Stimulated activated CD8-positive, alpha-beta memory T cell treated with anti-CD3 and anti-CD28 coated beads, Interleukin-4, amount 100 ng/mL, for 1 hour (primary cell): ENCODE measurements around the gene CSNK2B.

Source experiments
- DNase-seq, 2 donors: peaks; one replicate each; pipeline ENCODE4 v3.0.0-alpha.2; 2020; ENCODE audit warnings: low read depth in 2 of 2, low spot score in 1 of 2

CSNK2B gene

DNA sequence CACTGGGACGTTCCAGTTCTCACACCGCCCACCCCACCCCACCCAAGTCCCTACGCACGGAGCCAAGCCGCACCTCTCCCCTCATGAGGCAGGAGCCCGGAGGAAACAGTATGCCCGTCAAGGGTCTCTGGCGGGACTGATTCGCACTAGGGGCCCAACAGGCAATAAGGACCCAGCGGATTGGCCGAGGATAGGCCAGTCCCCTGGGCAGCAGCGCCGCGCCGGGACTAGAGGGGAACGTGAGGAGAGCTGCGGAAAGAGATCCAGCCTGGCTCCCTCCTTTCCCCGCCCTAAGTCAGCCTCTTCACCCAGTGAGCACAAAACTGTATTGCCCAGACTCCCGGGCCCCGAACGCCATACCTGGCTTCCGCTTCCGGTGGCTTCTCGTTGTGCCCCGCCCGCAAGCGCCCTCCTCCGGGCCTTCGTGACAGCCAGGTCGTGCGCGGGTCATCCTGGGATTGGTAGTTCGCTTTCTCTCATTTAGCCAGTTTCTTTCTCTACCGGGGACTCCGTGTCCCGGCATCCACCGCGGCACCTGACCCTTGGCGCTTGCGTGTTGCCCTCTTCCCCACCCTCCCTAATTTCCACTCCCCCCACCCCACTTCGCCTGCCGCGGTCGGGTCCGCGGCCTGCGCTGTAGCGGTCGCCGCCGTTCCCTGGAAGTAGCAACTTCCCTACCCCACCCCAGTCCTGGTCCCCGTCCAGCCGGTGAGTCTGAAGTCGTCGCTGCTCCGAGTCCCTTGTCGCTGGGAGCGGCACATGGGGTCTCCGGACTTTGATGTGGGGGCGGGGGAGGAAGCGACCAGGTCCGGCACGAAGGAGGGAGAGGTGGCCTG, at the start of gene CSNK2B:
TSS of gene CSNK2B (plus strand) at position 580 of the 836 bp plus-strand sequence. CDS start 752 bp downstream, outside the sequence.
- peak; percentile 93 to 97 for DNase-seq

DNA sequence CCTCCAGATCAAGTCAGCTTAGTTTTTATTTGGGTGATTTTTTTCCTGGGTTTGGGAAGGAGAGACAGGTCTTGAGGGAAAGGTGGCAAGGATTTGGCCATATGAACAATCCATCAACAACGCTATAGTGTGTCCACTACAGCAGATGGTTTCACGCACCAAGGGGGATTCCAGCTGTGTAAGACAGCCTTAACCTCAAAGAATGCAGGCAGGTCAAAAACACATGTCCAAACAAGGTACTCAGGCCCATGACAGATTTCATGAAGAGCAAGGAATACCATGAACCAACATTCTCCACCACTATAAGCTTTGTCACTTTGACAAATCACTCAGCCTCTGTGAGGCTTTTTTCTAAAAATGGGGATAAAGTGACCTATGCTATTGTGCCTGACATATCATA, 48.9 kb upstream of the CSNK2B start:
- DNase-seq, result no peak

DNA sequence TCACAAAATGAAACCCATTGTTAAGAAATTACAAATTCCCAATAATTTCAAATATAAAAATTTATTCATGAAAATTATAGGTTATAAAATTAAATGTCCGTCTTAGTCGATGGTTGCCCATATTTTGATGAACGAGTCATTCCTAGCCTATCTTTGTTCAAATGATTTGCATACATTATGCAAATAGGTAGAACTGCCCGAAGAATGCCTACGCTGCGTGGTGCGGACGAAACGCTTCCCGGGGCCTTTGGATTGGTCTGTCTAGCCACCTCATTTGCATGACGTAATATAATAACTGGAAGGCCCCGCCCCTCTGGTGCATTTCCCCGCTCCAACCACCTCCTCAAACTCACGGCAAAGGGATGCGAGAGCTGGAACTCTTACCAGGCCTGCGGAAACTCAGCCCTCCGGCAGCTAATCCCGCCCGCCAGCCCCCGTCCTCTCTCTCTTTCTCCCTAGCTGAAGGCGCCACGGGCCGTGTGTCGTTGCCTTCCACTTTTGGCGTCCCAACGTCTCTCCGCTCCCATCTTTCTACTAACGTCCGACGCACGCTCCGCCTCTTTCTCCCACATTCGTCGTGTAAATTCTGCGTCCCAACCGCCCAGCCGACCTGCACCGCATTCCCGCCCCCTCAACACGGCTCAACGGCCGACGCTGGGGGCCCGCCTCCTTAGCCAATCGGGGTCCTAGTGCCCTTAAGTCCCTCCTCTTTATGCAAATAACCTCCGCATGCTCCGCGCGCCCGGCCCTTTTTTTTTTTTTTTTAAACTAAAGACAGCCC, 45.9 kb upstream of the CSNK2B start:
- DNase-seq, result peak; percentile 89 to 94

DNA sequence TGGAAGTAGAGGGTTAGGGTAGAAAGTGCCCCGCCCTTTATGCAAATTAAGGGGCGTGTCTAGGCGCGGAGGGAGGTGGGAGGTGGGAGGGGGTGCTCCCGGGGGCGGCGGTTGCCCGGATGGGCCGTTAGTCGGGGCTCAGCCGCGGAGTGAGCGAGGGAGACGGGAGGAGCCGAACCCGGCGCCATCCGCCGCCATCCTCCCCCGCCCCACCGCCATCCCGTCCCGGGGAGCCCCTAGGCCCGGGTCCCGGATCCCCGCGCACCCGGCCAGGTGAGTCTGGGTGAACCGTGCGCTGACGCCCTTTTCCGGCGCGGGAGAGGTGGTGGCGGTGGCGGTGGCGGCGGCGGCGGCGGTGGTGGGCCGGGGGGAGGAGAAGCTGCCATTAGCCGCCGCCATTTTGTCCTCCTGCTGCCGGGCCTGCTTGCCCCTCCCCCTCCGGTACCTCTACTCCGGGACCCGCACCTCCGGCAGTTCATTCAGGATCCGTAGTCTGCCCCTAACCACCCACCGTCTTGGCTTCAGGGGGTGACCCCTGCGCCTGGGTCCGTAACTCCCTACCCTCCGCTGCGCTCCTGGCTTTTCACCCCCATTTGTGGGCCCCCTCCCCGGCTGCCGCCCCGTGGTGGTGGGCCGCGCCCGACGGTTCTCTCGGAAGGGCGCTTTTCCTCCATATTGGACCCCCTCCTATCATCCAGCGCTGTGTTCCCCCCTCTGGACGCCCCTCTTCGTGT, 45.1 kb upstream of the CSNK2B start, which contains the start of gene PRRC2A:
TSS of gene PRRC2A (plus strand) at position 130 of the 734 bp plus-strand sequence. CDS start 2,075 bp downstream, outside the sequence.
- DNase-seq, result peak; percentile 46 to 93

DNA sequence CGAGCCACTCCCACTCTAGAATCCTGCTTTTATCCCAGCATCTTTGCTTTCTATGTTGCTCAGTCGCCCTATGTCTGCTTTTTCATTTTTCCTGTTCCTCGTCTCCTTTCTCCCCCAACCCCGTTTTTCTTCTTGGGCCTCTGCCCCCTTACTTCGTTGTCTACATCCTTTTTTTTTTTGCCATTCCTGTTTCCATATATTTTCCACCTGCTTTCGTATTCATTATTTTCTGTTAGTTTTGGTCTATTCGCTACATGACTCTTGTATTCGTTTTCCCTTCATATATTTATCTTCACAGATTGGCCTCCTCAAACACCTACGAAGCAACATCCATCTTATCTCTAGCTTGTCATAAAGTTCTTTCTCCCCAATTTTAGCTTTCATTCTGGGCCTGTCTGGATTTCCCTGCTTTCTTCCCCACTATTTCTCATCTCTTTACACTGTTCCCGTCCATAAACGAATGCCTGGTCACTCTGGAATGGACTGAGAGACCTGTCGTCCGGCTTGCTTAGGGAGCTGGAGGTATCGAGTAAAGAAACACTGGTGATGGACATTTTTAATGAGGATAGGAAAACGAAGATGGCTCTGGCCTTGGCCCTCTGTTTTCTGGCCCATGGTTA, 44.5 kb upstream of the CSNK2B start:
- DNase-seq, result no peak

DNA sequence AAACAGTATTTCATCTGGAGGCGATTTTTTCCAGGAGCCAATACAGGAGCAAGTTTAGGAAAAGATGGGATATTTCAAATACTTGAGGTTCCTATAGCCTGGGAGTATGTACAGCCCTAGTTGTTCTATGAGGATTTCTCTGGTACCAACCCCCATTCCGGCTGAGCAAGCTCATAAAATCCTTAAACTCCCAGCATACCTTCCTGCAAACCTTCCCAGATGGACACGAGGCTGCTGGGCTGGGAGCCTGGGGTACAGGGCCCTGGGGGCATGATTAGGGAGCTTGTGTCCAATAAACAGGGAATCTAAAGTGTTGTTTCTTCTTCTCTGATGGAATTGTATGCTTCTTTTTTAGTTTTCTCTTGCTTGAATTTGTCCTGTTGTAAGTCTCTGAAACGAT, 43.9 kb upstream of the CSNK2B start:
- no peak for DNase-seq

DNA sequence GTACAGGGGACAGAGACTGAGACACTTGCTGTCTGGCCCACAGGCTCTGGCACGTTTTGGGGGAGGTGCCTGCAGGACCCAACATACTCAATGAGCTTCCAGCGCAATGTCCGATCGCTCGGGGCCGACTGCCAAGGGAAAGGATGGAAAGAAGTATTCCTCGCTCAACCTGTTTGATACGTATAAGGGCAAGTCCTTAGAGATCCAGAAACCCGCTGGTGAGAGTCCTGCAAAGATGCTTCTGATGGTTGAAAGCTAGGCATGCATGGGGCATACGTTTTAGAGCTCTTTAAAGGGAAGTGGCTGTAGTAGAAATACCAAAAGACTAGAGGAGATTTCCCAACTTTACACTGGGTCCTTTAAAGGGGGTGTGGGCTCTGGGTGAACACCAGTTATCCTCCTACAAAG, 43.2 kb upstream of the CSNK2B start:
- no peak for DNase-seq

DNA sequence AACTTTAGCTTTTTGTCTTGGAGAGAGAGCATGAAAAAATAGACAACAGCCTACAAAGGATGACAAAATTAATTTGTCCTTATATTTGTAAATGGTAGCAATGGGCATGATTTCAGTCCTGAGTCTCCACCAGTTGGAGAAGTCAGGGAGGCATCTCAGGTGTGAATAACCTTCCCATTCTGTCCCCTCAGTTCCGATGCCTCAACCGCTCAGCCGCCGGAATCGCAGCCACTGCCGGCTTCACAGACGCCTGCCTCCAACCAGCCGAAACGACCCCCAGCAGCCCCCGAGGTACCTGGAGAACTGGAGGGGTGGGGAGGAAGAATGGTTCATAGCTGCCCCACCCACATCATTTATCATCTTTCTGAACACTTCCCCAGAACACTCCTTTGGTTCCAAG, 41.8 kb upstream of the CSNK2B start:
- DNase-seq, result no peak

DNA sequence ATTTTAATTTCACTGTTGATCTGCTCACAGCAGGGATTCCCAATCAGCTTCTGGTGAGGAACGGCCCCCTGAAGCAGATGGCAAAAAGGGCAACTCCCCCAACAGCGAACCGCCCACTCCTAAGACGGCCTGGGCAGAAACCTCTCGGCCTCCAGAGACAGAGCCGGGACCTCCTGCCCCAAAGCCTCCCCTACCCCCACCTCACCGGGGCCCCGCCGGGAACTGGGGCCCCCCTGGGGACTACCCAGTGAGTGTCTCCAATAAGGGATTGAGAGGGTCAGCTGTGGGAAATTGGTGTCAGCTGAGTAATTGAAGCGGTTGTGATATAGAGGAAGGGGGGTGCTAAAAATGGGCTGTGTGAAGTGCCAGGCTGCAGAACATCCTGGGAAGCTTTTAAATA, 38.9 kb upstream of the CSNK2B start:
- DNase-seq, result no peak

DNA sequence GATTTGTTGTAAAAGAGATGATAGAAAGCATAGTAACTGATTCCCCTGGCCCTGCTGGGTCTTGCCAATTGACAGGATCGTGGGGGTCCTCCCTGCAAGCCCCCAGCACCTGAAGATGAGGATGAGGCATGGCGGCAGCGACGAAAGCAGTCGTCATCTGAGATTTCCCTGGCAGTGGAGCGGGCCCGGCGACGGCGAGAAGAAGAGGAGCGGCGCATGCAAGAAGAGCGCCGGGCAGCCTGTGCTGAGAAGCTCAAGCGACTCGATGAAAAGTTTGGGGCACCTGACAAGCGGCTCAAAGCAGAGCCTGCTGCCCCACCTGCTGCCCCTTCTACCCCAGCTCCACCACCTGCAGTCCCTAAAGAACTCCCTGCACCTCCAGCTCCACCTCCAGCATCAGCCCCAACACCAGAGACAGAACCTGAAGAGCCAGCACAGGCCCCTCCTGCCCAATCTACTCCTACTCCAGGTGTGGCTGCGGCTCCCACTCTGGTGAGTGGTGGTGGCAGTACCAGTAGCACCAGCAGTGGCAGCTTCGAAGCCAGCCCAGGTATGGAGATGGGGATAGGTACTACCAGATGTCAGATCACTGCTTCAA, 38.1 kb upstream of the CSNK2B start:
- no peak for DNase-seq

DNA sequence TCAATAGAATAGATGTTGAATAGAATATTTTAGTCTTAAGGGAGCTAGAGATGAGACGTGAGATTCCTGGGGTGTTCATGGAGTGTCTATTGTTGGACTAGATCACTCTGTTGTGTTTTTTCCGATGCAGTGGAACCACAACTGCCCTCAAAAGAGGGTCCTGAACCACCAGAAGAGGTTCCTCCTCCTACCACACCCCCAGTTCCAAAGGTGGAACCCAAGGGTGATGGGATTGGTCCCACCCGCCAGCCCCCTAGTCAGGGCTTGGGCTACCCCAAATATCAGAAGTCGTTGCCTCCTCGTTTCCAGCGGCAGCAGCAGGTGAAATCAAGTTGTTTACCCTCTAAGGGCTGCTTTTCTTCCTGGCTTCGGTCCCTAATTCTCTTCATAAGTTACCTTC, 36.9 kb upstream of the CSNK2B start:
- DNase-seq, result no peak

DNA sequence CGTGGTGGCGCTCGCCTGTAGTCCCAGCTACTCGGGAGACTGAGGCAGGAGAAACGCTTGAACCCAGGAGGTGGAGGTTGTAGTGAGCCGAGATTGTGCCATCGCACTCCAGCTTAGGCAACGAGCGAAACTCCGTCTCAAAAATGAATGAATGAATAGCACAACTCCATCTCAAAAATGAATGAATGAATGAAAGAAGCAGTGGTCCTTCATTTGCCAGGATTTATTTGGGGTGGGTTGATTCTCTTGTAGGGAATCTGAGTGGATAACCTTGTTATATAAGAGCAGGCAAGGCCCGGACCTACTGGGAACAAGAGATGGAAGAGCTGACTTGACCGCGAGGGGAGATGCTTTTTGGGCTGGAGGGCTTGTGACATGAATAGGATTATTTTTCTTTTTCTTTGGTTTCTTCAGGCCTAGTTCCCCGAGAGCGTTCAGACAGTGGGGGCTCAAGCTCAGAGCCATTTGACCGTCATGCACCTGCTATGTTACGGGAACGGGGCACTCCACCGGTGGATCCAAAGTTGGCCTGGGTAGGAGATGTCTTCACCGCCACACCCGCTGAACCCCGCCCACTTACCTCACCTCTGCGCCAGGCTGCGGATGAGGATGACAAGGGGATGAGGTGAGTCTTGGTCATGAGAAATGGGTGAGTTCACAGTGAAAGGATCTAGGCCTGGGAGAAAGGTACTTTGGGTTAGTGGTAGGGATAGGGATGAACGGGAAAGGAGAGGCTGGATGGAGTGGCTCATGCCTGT, 35.5 kb upstream of the CSNK2B start:
- no peak for DNase-seq

DNA sequence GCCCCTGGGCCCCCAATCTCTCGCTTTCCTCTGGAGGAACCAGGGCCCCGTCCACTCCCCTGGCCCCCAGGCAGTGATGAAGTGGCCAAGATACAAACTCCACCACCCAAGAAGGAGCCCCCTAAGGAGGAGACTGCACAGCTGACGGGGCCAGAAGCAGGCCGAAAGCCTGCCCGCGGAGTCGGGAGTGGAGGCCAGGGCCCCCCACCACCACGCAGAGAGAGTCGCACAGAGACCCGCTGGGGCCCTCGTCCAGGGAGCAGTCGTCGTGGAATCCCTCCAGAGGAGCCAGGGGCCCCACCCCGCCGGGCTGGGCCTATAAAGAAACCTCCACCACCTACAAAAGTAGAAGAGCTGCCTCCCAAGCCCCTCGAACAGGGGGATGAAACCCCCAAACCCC, 34.7 kb upstream of the CSNK2B start:
- no peak for DNase-seq

DNA sequence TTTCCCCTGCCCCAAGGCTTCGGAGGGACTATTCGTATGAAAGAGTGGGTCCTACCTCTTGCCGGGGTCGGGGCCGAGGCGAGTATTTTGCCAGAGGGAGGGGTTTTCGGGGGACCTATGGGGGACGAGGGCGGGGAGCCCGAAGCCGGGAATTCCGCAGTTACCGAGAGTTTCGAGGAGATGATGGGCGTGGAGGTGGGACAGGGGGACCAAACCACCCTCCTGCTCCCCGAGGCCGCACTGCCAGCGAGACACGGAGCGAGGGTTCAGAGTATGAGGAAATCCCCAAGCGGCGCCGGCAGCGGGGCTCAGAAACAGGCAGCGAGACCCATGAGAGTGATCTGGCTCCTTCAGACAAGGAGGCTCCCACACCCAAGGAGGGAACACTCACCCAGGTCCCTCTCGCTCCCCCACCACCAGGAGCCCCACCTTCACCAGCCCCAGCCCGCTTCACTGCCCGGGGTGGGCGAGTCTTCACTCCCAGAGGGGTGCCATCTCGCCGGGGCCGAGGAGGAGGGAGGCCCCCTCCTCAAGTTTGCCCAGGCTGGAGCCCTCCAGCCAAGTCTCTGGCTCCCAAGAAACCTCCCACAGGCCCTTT, 34.1 kb upstream of the CSNK2B start:
- DNase-seq, result no peak

DNA sequence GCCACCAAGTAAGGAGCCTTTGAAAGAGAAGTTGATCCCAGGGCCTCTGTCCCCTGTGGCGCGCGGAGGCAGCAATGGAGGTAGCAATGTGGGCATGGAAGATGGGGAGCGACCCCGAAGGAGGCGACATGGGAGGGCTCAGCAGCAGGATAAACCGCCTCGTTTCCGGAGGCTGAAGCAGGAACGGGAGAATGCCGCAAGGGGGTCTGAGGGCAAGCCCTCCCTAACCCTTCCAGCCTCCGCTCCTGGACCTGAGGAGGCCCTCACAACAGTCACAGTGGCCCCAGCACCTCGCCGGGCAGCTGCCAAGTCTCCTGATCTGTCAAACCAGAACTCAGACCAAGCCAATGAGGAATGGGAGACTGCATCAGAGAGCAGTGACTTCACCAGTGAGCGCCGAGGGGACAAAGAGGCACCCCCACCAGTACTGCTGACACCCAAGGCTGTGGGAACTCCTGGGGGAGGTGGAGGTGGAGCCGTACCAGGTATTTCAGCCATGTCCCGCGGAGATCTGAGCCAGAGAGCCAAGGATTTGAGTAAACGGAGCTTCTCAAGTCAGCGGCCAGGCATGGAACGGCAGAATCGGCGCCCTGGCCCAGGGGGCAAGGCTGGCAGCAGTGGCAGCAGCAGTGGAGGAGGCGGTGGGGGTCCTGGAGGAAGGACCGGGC, 33.5 kb upstream of the CSNK2B start:
- no peak for DNase-seq

DNA sequence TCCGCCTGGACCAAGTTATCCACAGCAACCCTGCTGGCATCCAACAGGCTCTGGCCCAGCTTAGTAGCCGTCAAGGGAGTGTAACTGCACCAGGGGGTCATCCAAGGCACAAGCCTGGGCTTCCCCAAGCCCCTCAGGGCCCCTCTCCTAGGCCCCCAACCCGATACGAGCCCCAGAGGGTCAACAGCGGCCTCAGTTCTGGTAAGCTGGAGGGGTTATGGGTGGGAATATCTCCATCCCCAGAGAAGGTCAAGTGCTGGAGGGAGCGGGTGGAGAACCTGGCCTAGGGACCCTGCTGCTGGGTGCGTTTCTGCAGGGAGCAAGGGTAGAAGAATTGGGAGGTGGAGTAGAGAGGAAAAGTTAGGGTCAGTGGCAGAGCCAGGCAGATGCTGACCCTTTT, 32.4 kb upstream of the CSNK2B start:
- no peak for DNase-seq

DNA sequence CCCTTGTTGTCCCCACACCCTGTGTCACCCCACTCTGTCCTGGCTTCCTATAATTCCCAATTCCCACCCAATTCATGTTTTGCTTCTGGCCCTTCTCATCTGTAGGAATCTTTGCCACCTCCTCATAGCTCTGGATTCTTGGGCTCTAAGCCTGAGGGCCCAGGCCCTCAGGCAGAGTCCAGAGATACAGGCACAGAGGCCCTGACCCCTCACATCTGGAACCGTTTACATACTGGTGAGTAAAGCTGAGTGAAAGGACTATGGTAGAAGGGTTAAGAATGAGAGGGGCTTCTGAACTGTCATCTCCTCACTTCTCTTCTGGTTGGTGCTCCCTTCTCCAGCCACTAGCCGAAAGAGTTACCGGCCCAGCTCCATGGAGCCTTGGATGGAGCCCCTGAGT, 31.7 kb upstream of the CSNK2B start:
- DNase-seq, result no peak

DNA sequence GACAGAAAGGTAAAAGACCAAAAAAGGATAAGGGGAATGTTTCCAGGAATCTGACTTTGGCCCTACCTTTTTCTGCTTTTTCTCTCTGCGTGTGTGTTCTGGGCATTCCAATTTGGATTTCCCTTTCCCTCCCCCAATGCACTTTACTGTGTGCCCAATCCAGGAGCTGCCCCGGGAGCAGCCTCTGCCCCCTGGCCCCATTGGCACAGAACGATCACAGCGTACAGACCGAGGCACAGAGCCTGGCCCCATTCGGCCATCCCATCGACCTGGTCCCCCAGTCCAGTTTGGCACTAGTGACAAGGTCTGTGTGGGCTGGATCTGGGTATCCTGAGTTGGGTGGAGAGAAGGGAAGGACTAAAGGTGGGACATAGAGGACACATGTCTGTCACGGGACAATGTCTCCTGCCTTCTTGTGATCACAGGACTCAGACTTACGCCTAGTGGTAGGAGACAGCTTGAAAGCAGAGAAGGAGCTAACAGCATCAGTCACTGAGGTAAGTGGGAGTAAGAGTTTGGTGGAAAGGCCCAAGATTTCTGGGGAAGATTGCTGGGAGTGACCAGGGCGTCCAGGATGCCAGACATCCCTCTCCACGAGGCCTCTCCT, 30.8 kb upstream of the CSNK2B start:
- DNase-seq, result no peak
